ENCODE results near the gene CTNNBIP1. TPM values are rescaled to one million over a fixed set of nuclear protein-coding genes. Genes with fewer than 3 reads are reported as not detected.

Gene CTNNBIP1
- polyA plus RNA-seq, 1 of the 3 experiments (the other 2 are of a cell fraction), result 57.6 TPM

DNA sequence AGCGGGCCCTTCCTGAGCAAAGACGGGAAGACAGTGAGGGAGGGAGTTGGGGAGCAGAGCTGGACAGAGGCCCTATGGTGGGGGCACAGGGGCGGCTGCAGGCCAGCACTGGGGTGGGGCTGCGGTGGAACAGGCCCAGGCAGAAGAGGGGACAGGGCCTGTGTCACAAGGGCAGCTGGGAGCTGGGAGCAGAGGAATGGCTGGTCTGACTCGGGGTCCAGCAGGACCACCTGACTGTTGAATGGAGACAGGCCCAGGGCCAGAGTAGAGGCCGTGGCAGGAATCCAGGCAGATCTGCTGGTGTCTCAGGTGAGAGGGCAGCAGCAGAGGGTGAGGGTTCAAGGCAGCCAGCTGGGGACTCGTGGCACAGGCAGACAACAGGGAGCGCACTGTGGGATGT, 25.3 kb downstream of the CTNNBIP1 start (continued):
- TF ChIP-seq REST (IDR thresholded peaks at IDR 0.05; ENCODE audit: low read depth, low read length) (no peak), MAX (IDR thresholded peaks at IDR 0.05; ENCODE audit: low read depth) (no peak), ELF1 (IDR thresholded peaks at IDR 0.05) (no peak), MEF2A (IDR thresholded peaks at IDR 0.05; ENCODE audit: borderline replicate concordance, low read depth) (no peak), ZBTB33 (IDR thresholded peaks at IDR 0.05; ENCODE audit: borderline replicate concordance, low read depth) (no peak)

DNA sequence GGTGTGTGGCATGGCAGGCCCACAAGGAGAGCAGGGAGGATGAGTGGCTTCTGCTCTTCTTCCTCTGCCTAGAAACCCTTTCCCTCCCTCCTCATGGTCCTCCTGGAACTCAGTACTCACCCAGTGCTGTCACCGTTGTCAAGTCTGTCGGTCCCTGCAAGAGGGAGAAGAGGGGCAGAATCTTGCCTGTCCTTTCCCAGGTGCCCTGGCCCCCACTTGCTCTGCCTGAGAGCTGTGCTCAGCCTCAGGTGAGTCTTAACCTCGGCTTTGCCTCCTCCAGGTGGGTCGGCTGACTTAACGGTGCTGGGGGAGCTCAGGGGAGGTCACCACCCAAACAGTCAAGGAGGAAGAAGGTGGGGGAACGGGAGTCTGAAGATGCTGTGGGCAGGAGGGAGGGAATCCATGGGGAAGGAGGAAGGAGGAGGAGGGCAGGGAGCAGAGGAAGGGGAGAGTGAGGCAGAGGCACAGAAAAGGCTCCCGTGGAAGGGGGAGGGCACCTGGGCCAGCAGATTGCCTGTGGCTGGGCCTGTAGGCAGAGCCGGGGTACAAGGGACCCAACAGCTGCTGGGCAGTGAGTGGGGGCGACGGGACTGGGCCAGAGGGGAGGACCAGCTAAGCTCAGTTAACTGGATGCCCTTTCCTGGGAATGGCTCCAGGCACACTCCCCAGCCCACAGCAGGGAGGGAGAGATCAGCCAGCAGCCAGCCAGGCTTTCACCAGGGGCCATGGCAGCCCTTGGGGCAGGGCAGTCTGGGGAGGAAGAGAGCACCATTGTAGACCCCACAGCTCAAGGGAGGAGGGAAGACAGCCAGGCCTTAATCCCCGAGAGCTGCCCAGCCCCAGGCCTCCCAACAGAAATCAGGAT, 26.3 kb downstream of the CTNNBIP1 start:
- CTCF ChIA-PET, result interaction anchor here (1.4 to 5.1 kb wide), 4 partner anchors 9 to 162 kb away, joined by 3 to 32 read pairs (median 4); no protein-coding TSS in a partner anchor
- no peak for DNase-seq

GRCh38 chr1:9882945-9883303, 27.1 kb downstream of the CTNNBIP1 start:
- Histone ChIP-seq H3F3A (replicated peaks; ENCODE audit: insufficient read depth) (no peaks in the 10 kb centered on the region), H3K9me2 (no peaks in the 10 kb centered on the region), H3K4me2 (no peak overlapping the region), H3K4me1 (ENCODE audit: control insufficient read depth in 1 of 2, insufficient read depth in 2 of 2, low read depth in 1 of 2, low read length in 1 of 2) (peaks cover 4 to 5% of the 10 kb centered on the region in 2 experiments; a peak in 1 of 4 replicates), H3K9me3 (no peaks in the 10 kb centered on the region), H4K20me1 (ENCODE audit: insufficient read depth) (peaks cover 3% of the 10 kb centered on the region; the same call in 1 of the 2 replicates), H3K27ac (ENCODE audit: low read depth in 2 of 2, low read length in 1 of 2) (no peak overlapping the region), H2AFZ (ENCODE audit: low read depth) (no peak overlapping the region), H3K9ac (no peak overlapping the region), H3K27me3 (ENCODE audit: insufficient read depth) (no peaks in the 10 kb centered on the region), H3K79me2 (ENCODE audit: insufficient read depth) (peaks cover 9% of the 10 kb centered on the region), H3K4me3 (ENCODE audit: low read depth in 2 of 2, low read length in 1 of 2) (no peak overlapping the region), H3K36me3 (replicated peaks in 1 of 2; ENCODE audit: control insufficient read depth in 1 of 2, insufficient read depth in 2 of 2, low read length in 1 of 2) (peaks cover 0 to 4% of the 10 kb centered on the region in 2 experiments)
- DNase-seq, result no peak
- CTCF ChIA-PET, result interaction anchor here (5.1 kb wide), 1 partner anchor 8 kb away, joined by 32 read pairs; no protein-coding TSS in a partner anchor
- 96% methylated on average over 7 of the region's 12 CpGs for WGBS (ENCODE audit: low lambda C conversion rate)
- POLR2A ChIA-PET, result no interaction called here
- no peak for TF ChIP-seq EZH2phosphoT487 (IDR thresholded peaks at IDR 0.05; ENCODE audit: borderline replicate concordance, low read depth)
- TF ChIP-seq MEF2A (IDR thresholded peaks at IDR 0.05; ENCODE audit: borderline replicate concordance, low read depth), result no peak
- no peak for TF ChIP-seq FOSL2 (IDR thresholded peaks at IDR 0.05; ENCODE audit: borderline replicate concordance, low read depth)
- TF ChIP-seq POLR2AphosphoS5 (IDR thresholded peaks at IDR 0.05; ENCODE audit: low read depth, low read length), result no peak
- TF ChIP-seq RFX5 (IDR thresholded peaks at IDR 0.05; ENCODE audit: low read length), result no peak
- no peak for TF ChIP-seq GABPA (IDR thresholded peaks at IDR 0.05; ENCODE audit: low read depth)
- TF ChIP-seq JUND (IDR thresholded peaks at IDR 0.05), result no peak
- TF ChIP-seq, protein P1, sequence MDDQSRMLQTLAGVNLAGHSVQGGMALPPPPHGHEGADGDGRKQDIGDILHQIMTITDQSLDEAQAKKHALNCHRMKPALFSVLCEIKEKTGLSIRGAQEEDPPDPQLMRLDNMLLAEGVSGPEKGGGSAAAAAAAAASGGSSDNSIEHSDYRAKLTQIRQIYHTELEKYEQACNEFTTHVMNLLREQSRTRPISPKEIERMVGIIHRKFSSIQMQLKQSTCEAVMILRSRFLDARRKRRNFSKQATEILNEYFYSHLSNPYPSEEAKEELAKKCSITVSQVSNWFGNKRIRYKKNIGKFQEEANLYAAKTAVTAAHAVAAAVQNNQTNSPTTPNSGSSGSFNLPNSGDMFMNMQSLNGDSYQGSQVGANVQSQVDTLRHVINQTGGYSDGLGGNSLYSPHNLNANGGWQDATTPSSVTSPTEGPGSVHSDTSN (IDR thresholded peaks at IDR 0.05), result no peak
- no peak for TF ChIP-seq TCF12 (IDR thresholded peaks at IDR 0.05)
- TF ChIP-seq EP300 (IDR thresholded peaks at IDR 0.05; ENCODE audit: borderline replicate concordance in 1 of 2, low read depth in 1 of 2, low read length in 1 of 2), result no peak
- no peak for TF ChIP-seq TEAD4 (IDR thresholded peaks at IDR 0.05; ENCODE audit: borderline replicate concordance, insufficient read depth)
- TF ChIP-seq RCOR1 (IDR thresholded peaks at IDR 0.05; ENCODE audit: low read length), result no peak

More for the DNA sequence above, 26.3 kb downstream of the CTNNBIP1 start:
- Histone ChIP-seq H3K36me3 (replicated peaks in 1 of 2; ENCODE audit: control insufficient read depth in 1 of 2, insufficient read depth in 2 of 2, low read length in 1 of 2) (peaks cover 0 to 4% of the 10 kb centered on the region in 2 experiments), H3K4me1 (ENCODE audit: control insufficient read depth in 1 of 2, insufficient read depth in 2 of 2, low read depth in 1 of 2, low read length in 1 of 2) (peaks cover 4 to 5% of the 10 kb centered on the region in 2 experiments; a peak in 1 of 4 replicates), H3K9ac (no peak overlapping the region), H3K4me2 (no peak overlapping the region), H3F3A (replicated peaks; ENCODE audit: insufficient read depth) (no peaks in the 10 kb centered on the region), H3K4me3 (ENCODE audit: low read depth in 2 of 2, low read length in 1 of 2) (no peak overlapping the region), H3K9me2 (no peaks in the 10 kb centered on the region), H4K20me1 (ENCODE audit: insufficient read depth) (peaks cover 3% of the 10 kb centered on the region; the same call in 1 of the 2 replicates), H3K27me3 (ENCODE audit: insufficient read depth) (no peaks in the 10 kb centered on the region), H3K9me3 (no peaks in the 10 kb centered on the region), H3K27ac (ENCODE audit: low read depth in 2 of 2, low read length in 1 of 2) (no peak overlapping the region), H3K79me2 (ENCODE audit: insufficient read depth) (peaks cover 13% of the 10 kb centered on the region), H2AFZ (ENCODE audit: low read depth) (no peak overlapping the region)
- TF ChIP-seq NRF1 (IDR thresholded peaks at IDR 0.05; ENCODE audit: low read depth, low read length), result no peak
- TF ChIP-seq RCOR1 (IDR thresholded peaks at IDR 0.05; ENCODE audit: low read length), result no peak
- TF ChIP-seq CHD2 (IDR thresholded peaks at IDR 0.05; ENCODE audit: low read length, partially characterized antibody), result no peak
- 87% methylated on average over 9 of the region's 11 CpGs for WGBS (ENCODE audit: low lambda C conversion rate)
- POLR2A ChIA-PET, result no interaction called here

Measured in SK-N-SH (cell line).